GM18858 (cell line): ENCODE results near the gene MOB3A.
"Not testable (repeated sequence)": the region's sequence is repeated elsewhere in the genome, so short reads cannot be mapped to it uniquely, and the experiment has no call there.

Experiments
- ATAC-seq: cut with Tn5 transposase; IDR thresholded peaks from one replicate; pipeline ENCODE4 v1.9.1; 2021; ENCODE audit not compliant: unreplicated experiment

MOB3A gene

GRCh38 chr19:2096034-2096479 is at the start of gene MOB3A:
Gene MOB3A (minus strand): TSS chr19:2096326. CDS start chr19:2078560, 17,766 bp downstream.
- peak; percentile 28 for ATAC-seq

DNA sequence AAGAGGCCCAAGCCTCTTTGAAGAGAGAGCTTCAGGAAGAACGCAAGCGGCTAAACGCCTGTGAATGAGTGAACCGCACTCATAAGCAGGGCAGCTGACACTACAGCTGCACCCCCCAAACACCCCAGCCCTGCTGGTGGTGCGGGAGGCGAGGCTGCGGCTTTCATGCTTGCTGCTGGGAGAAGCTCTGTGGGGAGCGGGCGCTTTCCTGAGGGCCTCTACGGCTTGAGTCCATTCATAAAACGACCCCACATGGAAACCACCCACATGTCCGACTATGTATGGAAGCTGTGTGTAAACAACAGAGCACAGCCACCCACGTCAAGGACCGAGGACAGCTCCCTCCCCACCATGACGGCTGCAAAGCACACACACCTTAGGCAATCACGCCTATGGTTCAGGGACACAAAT is 49.7 kb upstream of the MOB3A start:
- ATAC-seq = no peak

DNA sequence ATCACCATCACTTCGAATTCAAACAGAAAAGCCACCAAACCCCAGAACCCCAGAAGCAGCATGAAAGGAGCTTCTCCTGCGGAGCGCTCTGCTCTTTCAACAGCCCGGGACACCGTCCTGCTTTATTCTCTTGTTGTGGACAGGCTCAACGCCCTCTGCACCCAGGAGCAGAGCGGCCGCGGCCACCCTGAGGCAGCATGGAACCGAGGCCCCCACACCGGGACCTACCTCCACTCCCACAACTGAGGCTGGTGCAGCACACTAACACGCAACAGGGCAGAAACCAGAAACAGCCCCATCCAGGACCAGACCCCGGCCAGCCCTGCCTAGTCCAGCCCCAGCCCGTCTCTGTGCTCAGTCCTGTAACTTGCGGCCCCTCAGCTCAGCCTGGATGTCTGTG is 48.1 kb upstream of the MOB3A start:
- no peak for ATAC-seq

GRCh38 chr19:2142173-2142829 is 46.2 kb upstream of the MOB3A start:
- ATAC-seq = no peak

GRCh38 chr19:2140138-2140569 is 44.0 kb upstream of the MOB3A start:
- ATAC-seq = no peak

- no peak for ATAC-seq
Observed at GRCh38 chr19:2139385-2140137, 43.4 kb upstream of the MOB3A start.

- no peak for ATAC-seq
Observed at GRCh38 chr19:2138061-2138728, 42.1 kb upstream of the MOB3A start.

GRCh38 chr19:2136796-2137195 is 40.7 kb upstream of the MOB3A start:
- ATAC-seq = no peak

GRCh38 chr19:2135474-2136402 is 39.6 kb upstream of the MOB3A start:
- no peak for ATAC-seq

DNA sequence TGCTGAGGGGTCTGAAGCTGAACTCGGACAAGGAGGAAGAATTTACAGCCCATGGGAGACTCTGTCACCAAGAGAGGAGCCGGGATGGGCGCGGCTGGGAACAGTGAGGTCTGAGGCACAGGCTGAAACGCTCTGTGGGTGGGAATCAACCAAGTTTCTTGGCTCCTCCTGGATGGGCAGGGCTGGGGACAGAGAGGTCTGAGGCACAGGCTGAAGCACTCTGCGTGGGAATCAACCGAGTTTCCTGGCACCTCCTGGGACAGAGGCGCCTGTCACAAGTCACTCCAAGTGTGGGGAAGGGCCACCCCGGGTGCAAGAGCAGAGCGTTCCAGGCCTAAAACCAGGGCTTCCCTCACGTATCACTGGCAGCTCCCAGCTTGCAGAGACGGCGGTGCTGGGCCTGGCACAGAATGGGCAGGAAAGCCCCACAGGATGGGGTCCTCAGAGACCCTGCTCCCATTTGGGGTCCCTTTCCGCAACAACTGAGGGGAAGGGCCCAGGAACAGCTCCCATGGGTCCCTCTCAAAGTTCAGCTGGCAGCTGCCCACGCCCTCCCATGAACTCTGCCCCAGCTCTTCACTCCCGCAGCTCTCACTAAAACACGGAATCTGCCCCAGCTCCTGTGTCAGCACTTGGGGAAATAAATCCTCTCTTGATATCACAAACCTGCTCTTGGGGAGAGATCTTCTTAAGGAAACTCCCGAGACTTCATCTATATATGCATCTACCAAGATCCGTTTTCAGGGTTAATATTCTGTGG is 36.8 kb upstream of the MOB3A start:
- ATAC-seq = no peak

GRCh38 chr19:2132191-2132590 is 36.1 kb upstream of the MOB3A start:
- no peak for ATAC-seq

- ATAC-seq = not testable (repeated sequence)
Observed at GRCh38 chr19:2131012-2131975, 35.2 kb upstream of the MOB3A start.

DNA sequence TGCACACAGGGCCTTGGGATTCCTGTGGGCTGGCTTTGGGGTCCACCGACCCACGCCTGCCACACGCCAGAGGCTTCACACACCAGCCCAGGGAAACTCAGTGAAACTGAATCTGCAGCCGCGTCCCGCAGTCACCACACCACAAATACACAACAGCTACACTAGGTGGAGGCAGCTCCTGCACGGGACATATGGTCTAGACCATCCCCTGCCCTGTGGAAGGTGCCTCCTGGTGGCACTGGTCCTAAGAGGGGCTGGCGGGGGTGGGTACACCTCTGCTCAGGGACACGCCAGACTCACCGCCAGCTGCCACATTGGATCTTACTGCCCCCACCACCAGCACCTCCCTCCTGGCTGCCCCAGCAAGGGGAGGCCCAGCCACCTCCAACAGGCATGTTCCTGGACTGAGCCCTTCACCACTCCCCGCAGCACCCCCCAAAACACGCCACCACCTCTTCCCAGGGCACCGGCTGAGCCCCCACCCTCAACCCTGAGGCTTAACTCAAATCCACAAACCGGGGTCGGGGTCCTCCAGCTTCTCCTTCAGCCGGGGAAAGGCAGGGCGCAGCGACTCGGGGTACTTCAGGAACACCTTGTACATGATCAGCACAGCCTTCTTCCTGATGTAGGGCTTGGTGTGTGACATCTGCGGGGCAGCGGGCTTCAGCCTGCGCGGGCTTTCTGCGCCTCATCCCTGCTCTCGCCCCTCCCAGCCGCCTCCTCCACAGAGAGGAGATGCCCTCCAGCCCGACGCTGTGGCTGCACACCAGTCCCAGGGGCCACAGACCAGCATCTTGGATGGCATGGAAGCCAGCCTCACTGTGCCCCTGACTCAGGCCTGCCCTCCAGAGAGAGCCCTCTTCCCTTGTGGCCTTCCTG is 34.0 kb upstream of the MOB3A start:
- ATAC-seq = no peak

- ATAC-seq = no peak
Observed at GRCh38 chr19:2129486-2129885, 33.4 kb upstream of the MOB3A start.

DNA sequence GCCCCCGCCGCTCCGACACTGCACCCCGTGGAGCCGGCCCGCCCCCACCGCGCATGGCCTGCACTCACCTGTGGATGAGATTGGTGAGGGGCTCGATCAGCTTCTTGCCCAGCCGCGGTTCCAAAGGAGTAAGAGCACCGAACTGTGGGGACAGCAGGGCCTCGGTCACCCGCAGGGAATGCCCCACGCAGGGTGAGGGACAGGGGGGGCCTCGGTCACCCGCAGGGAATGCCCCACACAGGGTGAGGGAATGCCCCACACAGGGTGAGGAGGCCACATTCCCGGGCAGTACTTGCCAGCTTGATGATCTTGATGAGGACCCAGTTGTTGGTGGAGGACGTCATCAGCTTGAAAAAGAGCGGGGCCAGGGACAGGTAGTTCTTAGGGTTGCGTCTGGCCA is 32.9 kb upstream of the MOB3A start:
- ATAC-seq = no peak

GRCh38 chr19:2128252-2128651 is 32.1 kb upstream of the MOB3A start:
- not testable (repeated sequence) for ATAC-seq

DNA sequence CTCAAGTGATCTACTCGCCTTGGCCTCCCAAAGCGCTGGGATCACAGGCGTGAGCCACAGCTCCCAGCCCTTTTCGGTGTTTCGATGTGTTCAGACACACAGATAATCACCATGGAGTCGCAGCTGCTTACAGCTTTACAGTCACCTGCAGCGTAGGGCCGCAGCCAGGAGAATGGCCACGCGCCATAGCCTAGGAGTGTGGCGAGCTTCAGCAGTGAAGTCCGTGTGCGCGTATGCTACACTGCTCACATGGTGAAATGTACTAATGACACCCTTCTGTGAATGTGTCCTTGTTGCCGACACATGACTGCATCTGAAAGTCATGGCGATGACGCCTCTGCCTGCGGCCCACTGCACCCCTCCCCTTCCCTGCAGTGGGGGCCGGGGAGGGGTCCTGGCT is 31.6 kb upstream of the MOB3A start:
- ATAC-seq = no peak
